ENCODE data around the gene SMAD9. TPM values are rescaled to one million over a fixed set of nuclear protein-coding genes. Genes with fewer than 3 reads are reported as not detected.

The SMAD9 gene
- total RNA-seq, 2 donors from 2014 or later = 1.6 to 1.8 TPM

GRCh38 chr13:36875961-36876360, 44.1 kb downstream of the SMAD9 start:
- no peak overlapping the region for H3K27ac ChIP-seq
- H3K4me3 ChIP-seq = no peak overlapping the region
- H3K4me1 ChIP-seq = no peaks in the 10 kb centered on the region
- intact Hi-C loops (cut with DNase I) = no loop called here
- no peak for ATAC-seq
- TF ChIP-seq CTCF (IDR thresholded peaks at IDR 0.05) = no peak
- TF ChIP-seq POLR2A (IDR thresholded peaks at IDR 0.05) = no peak
- H3K27me3 ChIP-seq = no peaks in the 10 kb centered on the region
- H3K9me3 ChIP-seq = no peaks in the 10 kb centered on the region
- H3K36me3 ChIP-seq (replicated peaks in 1 of 2; ENCODE audit: insufficient read depth in 1 of 2, low read depth in 2 of 2) = no peaks in the 10 kb centered on the region
- DNase-seq = no peak
- 63 to 74% methylated on average over 4 of the region's 4 CpGs for WGBS, 2 donors

- DNase-seq (no peak), ATAC-seq (no peak)
- Histone ChIP-seq H3K27me3 (no peaks in the 10 kb centered on the region), H3K4me3 (no peak overlapping the region), H3K27ac (no peak overlapping the region), H3K4me1 (no peaks in the 10 kb centered on the region), H3K9me3 (no peaks in the 10 kb centered on the region), H3K36me3 (replicated peaks in 1 of 2; ENCODE audit: insufficient read depth in 1 of 2, low read depth in 2 of 2) (no peaks in the 10 kb centered on the region)
- TF ChIP-seq CTCF (IDR thresholded peaks at IDR 0.05) (no peak), POLR2A (IDR thresholded peaks at IDR 0.05) (no peak)
- WGBS, 2 donors = 82 to 84% methylated on average over 4 of the region's 4 CpGs
- intact Hi-C loops (cut with DNase I) = no loop called here
Measured at GRCh38 chr13:36875431-36875830, 44.6 kb downstream of the SMAD9 start.

GRCh38 chr13:36872621-36873020, 47.4 kb downstream of the SMAD9 start:
- intact Hi-C loops (cut with DNase I) = no loop called here
- no peak for ATAC-seq
- no peak for TF ChIP-seq POLR2A (IDR thresholded peaks at IDR 0.05)
- no peak for TF ChIP-seq CTCF (IDR thresholded peaks at IDR 0.05)
- DNase-seq = no peak
- Histone ChIP-seq H3K27ac (no peak overlapping the region), H3K9me3 (no peaks in the 10 kb centered on the region), H3K4me1 (no peaks in the 10 kb centered on the region), H3K27me3 (no peaks in the 10 kb centered on the region), H3K36me3 (replicated peaks in 1 of 2; ENCODE audit: insufficient read depth in 1 of 2, low read depth in 2 of 2) (no peaks in the 10 kb centered on the region), H3K4me3 (no peak overlapping the region)
- WGBS, 2 donors = 80 to 82% methylated on average over 10 of the region's 10 CpGs

- 36 to 41% methylated on average over 1 of the region's 1 CpG for WGBS, 2 donors
- Histone ChIP-seq H3K27me3 (no peaks in the 10 kb centered on the region), H3K36me3 (replicated peaks in 1 of 2; ENCODE audit: insufficient read depth in 1 of 2, low read depth in 2 of 2) (no peaks in the 10 kb centered on the region), H3K4me1 (no peaks in the 10 kb centered on the region), H3K27ac (no peak overlapping the region), H3K9me3 (no peaks in the 10 kb centered on the region), H3K4me3 (no peak overlapping the region)
- ATAC-seq (no peak), DNase-seq (no peak)
- intact Hi-C loops (cut with DNase I) = no loop called here
- TF ChIP-seq CTCF (IDR thresholded peaks at IDR 0.05) = no peak
- no peak for TF ChIP-seq POLR2A (IDR thresholded peaks at IDR 0.05)
Measured at GRCh38 chr13:36870050-36870692, 49.9 kb downstream of the SMAD9 start.

- TF ChIP-seq CTCF (IDR thresholded peaks at IDR 0.05) (no peak), POLR2A (IDR thresholded peaks at IDR 0.05) (no peak)
- H3K4me3 ChIP-seq = no peak overlapping the region
- no peaks in the 10 kb centered on the region for H3K4me1 ChIP-seq
- ATAC-seq (no peak), DNase-seq (no peak)
- no peaks in the 10 kb centered on the region for H3K27me3 ChIP-seq
- no peak overlapping the region for H3K27ac ChIP-seq
- no peaks in the 10 kb centered on the region for H3K36me3 ChIP-seq (replicated peaks in 1 of 2; ENCODE audit: insufficient read depth in 1 of 2, low read depth in 2 of 2)
- no peaks in the 10 kb centered on the region for H3K9me3 ChIP-seq
- intact Hi-C loops (cut with DNase I) = no loop called here
Measured at GRCh38 chr13:36866232-36866631, 53.8 kb downstream of the SMAD9 start.
